ENCODE measurements around the gene INPP5E.

Gene INPP5E

GRCh38 chr9:136391737-136392537 lies 47.7 kb downstream of the INPP5E start:
- H3K4me3 ChIP-seq (ENCODE audit: low read depth, low read length), result no peak overlapping the region

DNA sequence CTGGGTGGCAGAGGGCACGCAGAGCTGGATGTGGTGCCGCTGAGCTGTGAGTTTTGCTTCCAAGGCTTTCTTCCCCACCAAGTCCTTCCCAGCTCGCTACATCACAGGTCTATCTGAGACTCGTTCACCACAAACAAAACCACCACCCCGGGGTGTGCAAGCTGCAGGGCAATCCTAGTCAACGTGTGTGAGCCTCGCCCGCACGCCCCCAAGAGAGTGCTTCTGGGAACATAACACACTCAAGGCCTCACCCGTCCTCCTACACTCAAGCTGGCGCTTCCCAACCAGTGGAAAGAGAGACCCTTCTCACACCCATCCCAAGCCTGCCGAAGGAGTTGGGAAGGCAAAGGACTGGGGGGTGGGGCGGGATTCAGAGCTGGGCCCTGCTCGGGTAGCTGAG lies 50.2 kb downstream of the INPP5E start:
- H3K4me3 ChIP-seq (ENCODE audit: low read depth, low read length), result no peak overlapping the region

- H3K4me3 ChIP-seq (ENCODE audit: low read depth, low read length), result no peak overlapping the region
Measured at GRCh38 chr9:136387217-136387616, 52.4 kb downstream of the INPP5E start.

GRCh38 chr9:136386018-136386417 lies 53.6 kb downstream of the INPP5E start:
- no peak overlapping the region for H3K4me3 ChIP-seq (ENCODE audit: low read depth, low read length)

- no peak overlapping the region for H3K4me3 ChIP-seq (ENCODE audit: low read depth, low read length)
Measured at GRCh38 chr9:136385015-136385414, 54.6 kb downstream of the INPP5E start.

GRCh38 chr9:136383436-136383835 lies 56.2 kb downstream of the INPP5E start:
- H3K4me3 ChIP-seq (ENCODE audit: low read depth, low read length), result no peak overlapping the region

DNA sequence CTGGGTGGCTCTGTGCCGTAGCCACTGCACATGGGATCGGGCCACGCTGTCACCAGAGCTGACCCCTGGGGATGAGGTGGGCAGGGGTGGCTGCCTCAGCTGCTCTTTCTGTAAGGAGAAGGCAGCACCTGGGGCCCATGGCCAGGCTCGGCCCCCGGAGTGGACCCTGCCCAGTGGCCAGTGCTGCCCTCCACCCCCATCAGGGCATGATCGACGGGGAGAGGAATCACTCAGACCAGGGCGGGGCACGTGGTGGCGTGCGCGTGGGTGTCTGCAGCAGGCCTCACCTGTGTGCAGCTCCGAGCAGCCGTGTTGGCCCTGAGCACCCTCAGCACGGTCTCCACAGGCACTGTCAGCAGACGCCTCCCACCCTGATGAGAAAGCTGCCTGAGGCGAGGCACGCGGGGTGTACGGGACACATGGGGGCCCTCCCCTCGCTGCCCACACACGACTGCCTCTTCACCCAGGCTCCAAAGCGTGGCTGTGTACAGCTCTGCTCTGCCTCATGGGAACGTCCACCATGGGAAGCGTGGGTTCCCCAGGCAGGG lies 57.6 kb downstream of the INPP5E start:
- H3K4me3 ChIP-seq (ENCODE audit: low read depth, low read length), result no peak overlapping the region

GRCh38 chr9:136381311-136381710 lies 58.3 kb downstream of the INPP5E start:
- no peak overlapping the region for H3K4me3 ChIP-seq (ENCODE audit: low read depth, low read length)

DNA sequence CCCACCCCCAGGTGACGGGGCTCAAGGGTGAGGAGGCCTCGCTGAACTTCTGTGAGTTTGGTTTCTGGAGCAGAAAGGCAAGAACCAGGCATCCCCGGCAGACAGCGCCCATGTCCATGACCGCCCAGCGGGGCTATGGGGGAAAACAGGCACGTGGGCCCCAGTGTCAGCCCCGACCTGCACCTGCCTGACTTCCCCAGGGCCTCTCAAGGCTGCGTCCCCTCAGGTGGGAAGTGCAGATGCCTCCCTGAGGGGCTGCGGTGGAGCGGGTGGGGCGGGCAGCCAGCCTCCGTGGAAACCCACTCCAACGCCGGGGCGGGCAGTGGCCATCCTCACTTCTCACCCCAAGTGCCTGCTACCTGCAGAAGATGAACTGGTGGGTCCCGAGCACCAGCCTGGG lies 59.3 kb downstream of the INPP5E start:
- H3K4me3 ChIP-seq (ENCODE audit: low read depth, low read length), result no peak overlapping the region

DNA sequence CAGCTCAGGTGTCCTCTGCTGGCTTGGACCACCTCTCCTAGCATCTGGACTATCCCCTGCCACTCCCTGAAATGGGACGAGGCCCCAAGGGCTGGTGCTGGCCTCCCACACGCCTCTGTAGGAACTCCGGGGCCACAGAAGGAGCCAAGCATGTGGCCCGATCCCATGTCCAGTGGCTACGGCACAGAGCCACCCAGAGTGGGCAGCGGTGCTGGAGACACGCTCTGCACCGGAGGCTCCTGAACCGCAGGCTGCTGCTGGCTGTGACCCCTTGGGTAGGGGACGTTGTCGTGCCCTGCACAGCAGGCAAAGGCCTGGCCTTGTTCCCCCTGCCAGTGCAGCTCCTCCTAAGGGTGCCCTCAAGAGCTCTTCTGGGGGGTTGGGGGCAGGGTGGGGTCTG lies 59.8 kb downstream of the INPP5E start:
- H3K4me3 ChIP-seq (ENCODE audit: low read depth, low read length), result no peak overlapping the region

DNA sequence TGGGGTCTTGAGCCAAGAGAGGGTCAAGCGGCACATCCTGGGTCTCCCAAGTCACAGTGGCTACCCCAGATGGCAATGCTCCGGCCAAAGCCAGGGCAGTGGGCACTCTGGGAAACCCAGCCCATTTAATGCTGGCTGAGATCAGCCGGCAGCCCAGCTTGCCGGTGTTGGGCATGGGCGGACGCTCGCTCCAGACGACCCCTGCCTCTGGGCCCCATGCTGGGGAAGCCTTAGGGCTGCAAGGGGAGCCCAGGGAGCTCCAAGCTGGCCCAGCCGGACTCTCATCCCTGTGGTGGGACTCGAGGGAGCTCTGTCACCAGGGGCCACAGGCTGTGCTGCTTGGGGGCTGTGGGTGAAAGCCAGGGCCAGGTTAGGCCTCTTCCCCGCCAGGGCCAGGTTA lies 60.2 kb downstream of the INPP5E start:
- no peak overlapping the region for H3K4me3 ChIP-seq (ENCODE audit: low read depth, low read length)

DNA sequence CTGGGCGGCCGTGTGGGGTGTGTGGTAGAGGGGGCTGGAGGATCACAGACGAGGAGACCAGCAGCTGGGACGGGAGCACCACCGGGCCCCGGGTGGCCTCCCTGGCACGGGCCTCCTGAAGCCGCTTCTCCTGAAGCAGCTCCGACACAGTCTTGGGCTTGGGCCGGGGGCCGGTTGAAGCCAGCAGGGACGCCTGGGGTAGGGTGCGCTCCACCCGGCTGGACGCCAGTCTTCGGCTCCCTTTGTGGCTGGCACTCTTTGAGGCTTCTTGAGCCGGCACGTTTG lies 60.7 kb downstream of the INPP5E start:
- H3K4me3 ChIP-seq (ENCODE audit: low read depth, low read length), result no peak overlapping the region
